AG04449 (cell line): ENCODE data around the gene KRT16.
A peak's percentile ranks its signal among the peaks of the same experiment; 100 is the strongest.
"Not testable (repeated sequence)": the region's sequence is repeated elsewhere in the genome, so short reads cannot be mapped to it uniquely, and the experiment has no call there.

Source experiments
- CTCF ChIA-PET: fragments of 350-600 bp; formaldehyde crosslinking; extraction: SDS; loops from one replicate; lab custom pipeline; 2021; ENCODE audit warnings: antibody characterized with exemption; lab: Yijun Ruan, JAX
- POLR2A ChIA-PET: fragments of 400-600, 350-600 bp; formaldehyde crosslinking; extraction: SDS; loops from one replicate; lab custom pipeline; 2020; ENCODE audit warnings: antibody characterized with exemption, inconsistent platforms; lab: Yijun Ruan, JAX
- DNase-seq: peaks from one replicate; pipeline ENCODE4 v3.0.0-alpha.2; 2010; ENCODE audit warnings: low read depth, low spot score
- H3K4me3 ChIP-seq: 2 replicates; pipeline ENCODE4 v1.5.1; 2011; ENCODE audit warnings: low read depth, mild to moderate bottlenecking, control low read depth, low read length
- TF ChIP-seq, protein P1 (sequence below): IDR thresholded peaks from one replicate; pipeline ENCODE4 v1.5.1; 2011; ENCODE audit warnings: mild to moderate bottlenecking, moderate library complexity, low read length, control low read depth, inconsistent platforms; ENCODE audit not compliant: insufficient read depth; ENCODE audit errors: missing control alignments

Gene KRT16

DNA sequence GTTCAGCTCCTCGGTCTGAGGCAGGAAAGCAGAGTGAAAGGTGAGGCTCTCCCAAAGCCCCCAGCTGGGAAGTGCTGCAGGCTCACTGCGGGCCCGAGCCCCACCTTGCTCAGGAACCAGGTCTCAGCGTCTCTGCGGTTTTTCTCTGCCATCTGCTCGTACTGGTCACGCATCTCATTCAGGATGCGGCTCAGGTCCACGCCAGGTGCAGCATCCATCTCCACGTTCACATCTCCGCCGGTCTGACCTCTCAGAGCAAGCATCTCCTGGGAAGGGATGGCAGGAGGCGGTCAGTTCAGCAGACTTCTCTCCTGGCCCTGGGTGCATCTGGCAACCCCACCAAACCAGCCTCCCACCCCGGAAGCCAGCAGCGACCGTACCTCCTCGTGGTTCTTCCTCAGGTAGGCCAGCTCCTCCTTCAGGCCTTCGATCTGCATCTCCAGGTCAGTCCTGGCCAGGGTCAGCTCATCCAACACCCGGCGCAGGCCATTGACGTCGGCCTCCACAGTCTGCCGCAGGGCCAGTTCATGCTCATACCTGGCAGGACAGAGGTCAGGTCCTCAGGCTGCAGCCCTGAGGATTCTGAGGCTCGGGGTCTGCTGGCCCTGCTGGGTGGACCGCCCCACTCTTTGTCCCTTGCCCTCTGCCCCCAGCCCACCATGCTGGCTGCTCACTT lies 1.5 kb downstream of the KRT16 start:
- no peak overlapping the region for H3K4me3 ChIP-seq
- ChIA-PET CTCF (interaction anchor here (1.1 to 4.5 kb wide), 3 partner anchors 38 to 62 kb away, joined by 3 to 23 read pairs (median 4); no protein-coding TSS in a partner anchor), POLR2A (no interaction called here)
- no peak for DNase-seq
- TF ChIP-seq, protein P1, sequence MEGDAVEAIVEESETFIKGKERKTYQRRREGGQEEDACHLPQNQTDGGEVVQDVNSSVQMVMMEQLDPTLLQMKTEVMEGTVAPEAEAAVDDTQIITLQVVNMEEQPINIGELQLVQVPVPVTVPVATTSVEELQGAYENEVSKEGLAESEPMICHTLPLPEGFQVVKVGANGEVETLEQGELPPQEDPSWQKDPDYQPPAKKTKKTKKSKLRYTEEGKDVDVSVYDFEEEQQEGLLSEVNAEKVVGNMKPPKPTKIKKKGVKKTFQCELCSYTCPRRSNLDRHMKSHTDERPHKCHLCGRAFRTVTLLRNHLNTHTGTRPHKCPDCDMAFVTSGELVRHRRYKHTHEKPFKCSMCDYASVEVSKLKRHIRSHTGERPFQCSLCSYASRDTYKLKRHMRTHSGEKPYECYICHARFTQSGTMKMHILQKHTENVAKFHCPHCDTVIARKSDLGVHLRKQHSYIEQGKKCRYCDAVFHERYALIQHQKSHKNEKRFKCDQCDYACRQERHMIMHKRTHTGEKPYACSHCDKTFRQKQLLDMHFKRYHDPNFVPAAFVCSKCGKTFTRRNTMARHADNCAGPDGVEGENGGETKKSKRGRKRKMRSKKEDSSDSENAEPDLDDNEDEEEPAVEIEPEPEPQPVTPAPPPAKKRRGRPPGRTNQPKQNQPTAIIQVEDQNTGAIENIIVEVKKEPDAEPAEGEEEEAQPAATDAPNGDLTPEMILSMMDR = no peak

DNA sequence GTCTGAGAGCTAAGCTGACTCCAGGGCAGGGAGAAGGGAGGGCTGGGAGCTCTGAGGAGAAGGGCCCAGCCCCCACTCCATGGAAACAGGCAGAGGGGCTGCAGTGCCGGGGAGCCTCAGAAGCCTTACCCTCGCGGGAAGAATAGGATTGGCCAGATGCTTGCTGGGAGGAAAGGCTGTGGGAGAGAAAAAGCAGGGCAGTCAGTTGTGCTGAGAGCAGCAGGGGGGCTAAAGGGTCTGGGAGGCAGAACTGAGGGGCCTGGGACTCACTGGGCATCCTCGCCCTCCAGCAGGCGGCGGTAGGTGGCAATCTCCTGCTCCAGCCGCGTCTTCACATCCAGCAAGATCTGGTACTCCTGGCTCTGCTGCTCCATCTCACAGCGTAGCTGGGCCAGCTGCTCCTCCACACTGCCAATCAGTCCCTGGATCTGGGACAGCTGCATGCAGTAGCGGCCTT lies 2.5 kb downstream of the KRT16 start:
- DNase-seq, POLR2A ChIA-PET: not testable (repeated sequence)
- CTCF ChIA-PET = interaction anchor here (0.7 to 4.5 kb wide), 5 partner anchors 9 to 61 kb away, joined by 3 to 23 read pairs (median 3); no protein-coding TSS in a partner anchor

DNA sequence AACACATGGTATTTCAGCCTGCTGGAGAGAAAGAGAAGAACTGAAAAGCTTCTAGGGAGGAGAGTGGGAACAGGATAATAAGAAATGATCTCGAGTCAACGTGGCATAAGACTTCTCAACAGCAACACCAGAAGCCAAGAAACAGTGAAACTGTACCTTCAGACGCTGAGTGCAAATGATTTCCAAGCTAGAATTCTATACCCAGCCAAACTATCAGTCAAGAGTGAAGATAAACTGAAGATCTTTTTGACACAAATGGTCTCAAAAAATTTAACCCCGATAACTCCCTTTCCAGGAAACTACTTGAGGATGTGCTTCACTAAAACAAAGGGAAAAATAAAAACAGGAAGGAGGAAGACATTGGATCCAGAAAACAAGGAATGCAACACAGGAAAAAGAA lies 5.6 kb downstream of the KRT16 start:
- CTCF ChIA-PET = interaction anchor here (2.0 kb wide), 1 partner anchor 41 kb away, joined by 7 read pairs; no protein-coding TSS in a partner anchor
- POLR2A ChIA-PET, DNase-seq, H3K4me3 ChIP-seq: not testable (repeated sequence)

More for the DNA sequence above, 2.5 kb downstream of the KRT16 start:
- H3K4me3 ChIP-seq = not testable (repeated sequence)
- TF ChIP-seq, protein P1 = peak; percentile 24

DNA sequence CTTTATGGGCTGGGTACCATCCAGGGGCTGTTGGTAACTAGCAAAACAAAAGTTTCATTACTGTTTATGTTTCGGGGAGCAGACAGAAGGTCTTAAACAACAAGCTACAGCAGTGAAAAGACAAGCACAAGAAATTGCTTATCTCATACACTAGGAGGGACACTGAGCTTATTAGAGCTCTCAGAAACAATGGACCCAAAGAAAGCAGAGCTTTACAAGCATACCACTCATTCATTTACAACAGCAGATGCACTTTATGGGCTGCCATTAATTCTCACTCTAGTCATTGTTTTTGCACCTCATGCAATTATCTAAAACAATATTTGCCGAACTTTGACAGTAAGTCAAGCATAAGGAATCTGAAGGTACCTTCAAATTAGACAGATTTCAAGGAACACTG lies 10.0 kb downstream of the KRT16 start:
- POLR2A ChIA-PET = no interaction called here
- CTCF ChIA-PET = interaction anchor here (0.9 to 2.3 kb wide), 7 partner anchors 9 to 60 kb away, joined by 3 to 19 read pairs (median 3); no protein-coding TSS in a partner anchor
- TF ChIP-seq, protein P1 = no peak
- DNase-seq = no peak
- H3K4me3 ChIP-seq = no peak overlapping the region

DNA sequence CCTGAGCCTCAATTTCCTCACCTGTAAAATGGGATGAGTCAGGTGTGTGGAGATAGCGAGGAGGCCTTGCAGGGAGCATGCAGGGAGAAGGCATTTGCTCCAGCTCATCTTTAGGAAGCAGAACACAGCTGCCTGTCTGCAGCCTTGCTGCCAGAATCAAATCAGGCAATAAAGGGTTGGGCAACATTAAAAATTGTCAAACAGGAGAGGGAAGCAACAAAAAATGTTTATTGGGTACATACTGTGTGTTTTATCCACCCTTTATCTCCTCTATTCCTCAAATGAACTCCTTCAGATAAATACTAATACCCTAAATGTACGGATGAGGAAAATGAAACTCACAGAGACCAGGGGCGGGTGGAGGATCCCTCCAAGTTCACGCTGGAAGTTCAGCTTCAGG lies 12.2 kb downstream of the KRT16 start:
- DNase-seq = no peak
- CTCF ChIA-PET = interaction anchor here (0.6 to 1.4 kb wide), 3 partner anchors 9 to 52 kb away, joined by 3 to 5 read pairs (median 3); no protein-coding TSS in a partner anchor
- H3K4me3 ChIP-seq = no peak overlapping the region
- TF ChIP-seq, protein P1 = no peak
- POLR2A ChIA-PET = no interaction called here

DNA sequence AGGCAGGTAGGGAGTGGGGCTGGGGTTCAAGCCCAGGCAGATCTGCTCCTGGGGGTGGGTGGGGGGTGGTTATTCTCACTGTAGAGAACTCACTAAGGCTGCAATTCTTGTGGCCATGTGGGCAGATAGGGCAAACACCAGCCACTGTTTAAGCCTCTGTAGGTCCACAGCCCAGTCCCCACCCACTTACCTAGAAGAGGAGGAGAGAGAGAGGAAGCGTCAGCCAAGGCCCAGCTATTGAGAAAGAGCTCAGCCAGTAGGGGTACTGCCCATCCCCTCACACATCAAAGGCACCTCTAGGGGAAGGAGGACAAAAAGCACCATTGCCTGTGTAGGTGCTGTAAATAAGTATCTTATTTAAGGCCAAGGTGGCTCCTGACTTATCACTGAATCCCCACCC lies 12.9 kb downstream of the KRT16 start:
- TF ChIP-seq, protein P1 = no peak
- POLR2A ChIA-PET = no interaction called here
- CTCF ChIA-PET = no interaction called here
- H3K4me3 ChIP-seq = no peak overlapping the region
- DNase-seq = no peak

DNA sequence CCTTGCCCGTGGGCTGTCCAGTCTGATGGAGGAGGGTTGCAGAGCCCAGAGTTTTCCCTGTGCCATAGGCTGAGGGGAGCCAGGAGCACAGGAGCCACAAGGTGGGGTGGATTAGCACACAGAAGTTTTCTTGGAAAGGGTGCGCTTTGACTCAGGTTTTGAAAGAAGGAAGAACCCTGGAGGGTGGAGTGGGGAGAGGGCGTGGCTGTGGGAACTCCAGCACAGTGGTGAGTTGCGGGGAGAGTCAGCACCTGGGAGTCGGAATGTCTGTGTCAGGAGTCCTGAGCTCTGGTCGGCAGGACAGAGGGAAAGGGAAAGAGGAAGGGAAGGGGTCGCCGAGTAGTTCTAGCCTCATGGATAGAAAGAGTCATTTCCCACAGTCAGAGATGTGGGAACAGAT lies 17.0 kb downstream of the KRT16 start:
- POLR2A ChIA-PET = no interaction called here
- CTCF ChIA-PET = interaction anchor here (1.9 to 6.5 kb wide), 3 partner anchors 17 to 53 kb away, joined by 6 to 32 read pairs (median 23); no protein-coding TSS in a partner anchor
- H3K4me3 ChIP-seq = no peak overlapping the region
- no peak for DNase-seq
- TF ChIP-seq, protein P1 = no peak
